GM18520 (cell line): ENCODE data around the gene GADD45B.
"Not testable (repeated sequence)": the region's sequence is repeated elsewhere in the genome, so short reads cannot be mapped to it uniquely, and the experiment has no call there.

Experiments used
- ATAC-seq: cut with Tn5 transposase; IDR thresholded peaks from one replicate; pipeline ENCODE4 v1.9.1; 2021; ENCODE audit not compliant: unreplicated experiment

Gene GADD45B

GRCh38 chr19:2487090-2487489 lies 11.2 kb downstream of the GADD45B start:
- ATAC-seq = no peak

GRCh38 chr19:2487842-2488241 lies 11.9 kb downstream of the GADD45B start:
- ATAC-seq = no peak

- ATAC-seq = no peak
Observed at GRCh38 chr19:2488405-2488941, 12.5 kb downstream of the GADD45B start.

- ATAC-seq = no peak
Observed at GRCh38 chr19:2488942-2489731, 13.2 kb downstream of the GADD45B start.

GRCh38 chr19:2490659-2491058 lies 14.7 kb downstream of the GADD45B start:
- no peak for ATAC-seq

- no peak for ATAC-seq
Observed at GRCh38 chr19:2491130-2491801, 15.3 kb downstream of the GADD45B start.

GRCh38 chr19:2492870-2493269 lies 16.9 kb downstream of the GADD45B start:
- no peak for ATAC-seq

- ATAC-seq = not testable (repeated sequence)
Observed at GRCh38 chr19:2493448-2493847, 17.5 kb downstream of the GADD45B start.

- ATAC-seq = no peak
Observed at GRCh38 chr19:2494084-2494446, 18.1 kb downstream of the GADD45B start.

- no peak for ATAC-seq
Observed at GRCh38 chr19:2494447-2495129, 18.7 kb downstream of the GADD45B start.

GRCh38 chr19:2495130-2495641 lies 19.3 kb downstream of the GADD45B start:
- ATAC-seq = no peak

GRCh38 chr19:2495651-2496316 lies 19.9 kb downstream of the GADD45B start:
- ATAC-seq = no peak

GRCh38 chr19:2497186-2497585 lies 21.3 kb downstream of the GADD45B start:
- ATAC-seq = no peak

GRCh38 chr19:2500156-2500555 lies 24.2 kb downstream of the GADD45B start:
- no peak for ATAC-seq

GRCh38 chr19:2500841-2501261 lies 24.9 kb downstream of the GADD45B start:
- no peak for ATAC-seq

GRCh38 chr19:2503521-2504109 lies 27.7 kb downstream of the GADD45B start:
- ATAC-seq = no peak

- not testable (repeated sequence) for ATAC-seq
Observed at GRCh38 chr19:2506656-2507055, 30.7 kb downstream of the GADD45B start.

GRCh38 chr19:2507109-2507508 lies 31.2 kb downstream of the GADD45B start:
- no peak for ATAC-seq

- no peak for ATAC-seq
Observed at GRCh38 chr19:2509096-2509495, 33.2 kb downstream of the GADD45B start.

- no peak for ATAC-seq
Observed at GRCh38 chr19:2511570-2511969, 35.6 kb downstream of the GADD45B start.

- no peak for ATAC-seq
Observed at GRCh38 chr19:2511991-2512390, 36.1 kb downstream of the GADD45B start.
